PFSK-1 (cell line): Measurements from ENCODE around the gene CTSW.
A peak's percentile ranks its signal among the peaks of the same experiment; 100 is the strongest.

Experiments
- FOXP2 ChIP-seq: optimal IDR thresholded peaks from 2 replicates; pipeline ENCODE3; 2011; ENCODE audit warnings: borderline replicate concordance, control low read depth, inconsistent platforms; ENCODE audit not compliant: insufficient read depth; ENCODE audit errors: extremely low read length, extremely low read depth
- POLR2AphosphoS5 ChIP-seq: IDR thresholded peaks from 2 replicates; pipeline ENCODE4 v1.6.1; 2012; ENCODE audit warnings: low read depth, mild to moderate bottlenecking, control low read depth, low read length, moderate library complexity
- SIN3A ChIP-seq: IDR thresholded peaks from 2 replicates; pipeline ENCODE4 v1.6.1; 2012; ENCODE audit warnings: mild to moderate bottlenecking, low read length, moderate library complexity, borderline replicate concordance; ENCODE audit not compliant: insufficient read depth
- TAF1 ChIP-seq: IDR thresholded peaks from 2 replicates; pipeline ENCODE4 v1.6.1; 2012; ENCODE audit warnings: low read length, control low read depth, borderline replicate concordance; ENCODE audit not compliant: insufficient read depth
- TF ChIP-seq, protein P1 (sequence below), 2 experiments: IDR thresholded peaks; 2 replicates each; pipeline versions ENCODE4 v1.6.1 to v1.8.0; 2011 to 2012; ENCODE audit warnings: low read depth in 2 of 2, low read length in 2 of 2, control low read depth in 1 of 2, inconsistent platforms in 1 of 2, mild to moderate bottlenecking in 1 of 2, moderate library complexity in 1 of 2; ENCODE audit not compliant: insufficient read depth in 1 of 2

Gene CTSW

DNA sequence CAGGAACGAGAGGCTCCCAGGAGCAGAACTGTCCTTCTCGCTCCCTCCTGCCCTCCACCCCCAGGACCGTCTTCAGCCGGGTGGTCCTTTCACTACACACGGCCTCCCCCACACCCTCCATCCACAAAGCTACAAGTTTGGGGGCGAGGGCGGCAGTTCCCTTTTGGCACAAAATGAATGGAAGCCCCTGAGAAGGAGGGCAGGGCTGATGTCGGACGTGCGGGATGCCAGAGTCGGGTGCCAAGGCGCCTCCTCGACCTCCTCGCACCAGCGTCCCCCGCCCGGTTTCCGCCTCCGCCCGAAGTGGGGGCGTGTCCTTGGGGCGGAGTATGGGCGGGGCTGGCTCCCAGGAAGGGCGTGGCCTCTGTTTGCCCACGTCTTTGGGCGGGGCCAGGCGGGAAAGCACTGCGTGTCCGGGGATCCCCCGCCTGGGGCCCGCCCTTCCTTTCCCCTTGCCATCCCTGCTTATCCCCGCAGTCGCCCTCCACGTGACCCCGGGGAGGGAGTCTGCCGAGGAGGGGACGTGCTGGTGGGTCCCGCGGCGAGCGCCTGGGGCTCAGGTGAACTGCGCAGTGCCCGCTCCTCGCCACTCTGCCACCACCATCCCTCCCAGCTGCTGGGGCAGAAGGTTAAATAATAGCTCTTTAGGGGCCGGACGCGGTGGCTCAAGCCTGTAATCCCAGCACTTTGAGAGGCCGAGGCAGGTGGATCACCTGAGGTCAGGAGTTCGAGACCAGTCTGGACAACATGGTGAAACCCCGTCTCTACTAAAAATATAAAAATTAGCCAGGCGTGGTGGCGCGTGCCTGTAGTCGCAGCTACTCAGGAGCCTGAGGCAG is 6.1 kb upstream of the CTSW start:
- TF ChIP-seq POLR2AphosphoS5: peak; percentile 83
- 0 out of 2 replicates have a peak, but pooled peaks have one; percentile 11 for TF ChIP-seq SIN3A
- TF ChIP-seq TAF1: 0 out of 2 replicates have a peak, but pooled peaks have one; percentile 34
- TF ChIP-seq, protein P1, sequence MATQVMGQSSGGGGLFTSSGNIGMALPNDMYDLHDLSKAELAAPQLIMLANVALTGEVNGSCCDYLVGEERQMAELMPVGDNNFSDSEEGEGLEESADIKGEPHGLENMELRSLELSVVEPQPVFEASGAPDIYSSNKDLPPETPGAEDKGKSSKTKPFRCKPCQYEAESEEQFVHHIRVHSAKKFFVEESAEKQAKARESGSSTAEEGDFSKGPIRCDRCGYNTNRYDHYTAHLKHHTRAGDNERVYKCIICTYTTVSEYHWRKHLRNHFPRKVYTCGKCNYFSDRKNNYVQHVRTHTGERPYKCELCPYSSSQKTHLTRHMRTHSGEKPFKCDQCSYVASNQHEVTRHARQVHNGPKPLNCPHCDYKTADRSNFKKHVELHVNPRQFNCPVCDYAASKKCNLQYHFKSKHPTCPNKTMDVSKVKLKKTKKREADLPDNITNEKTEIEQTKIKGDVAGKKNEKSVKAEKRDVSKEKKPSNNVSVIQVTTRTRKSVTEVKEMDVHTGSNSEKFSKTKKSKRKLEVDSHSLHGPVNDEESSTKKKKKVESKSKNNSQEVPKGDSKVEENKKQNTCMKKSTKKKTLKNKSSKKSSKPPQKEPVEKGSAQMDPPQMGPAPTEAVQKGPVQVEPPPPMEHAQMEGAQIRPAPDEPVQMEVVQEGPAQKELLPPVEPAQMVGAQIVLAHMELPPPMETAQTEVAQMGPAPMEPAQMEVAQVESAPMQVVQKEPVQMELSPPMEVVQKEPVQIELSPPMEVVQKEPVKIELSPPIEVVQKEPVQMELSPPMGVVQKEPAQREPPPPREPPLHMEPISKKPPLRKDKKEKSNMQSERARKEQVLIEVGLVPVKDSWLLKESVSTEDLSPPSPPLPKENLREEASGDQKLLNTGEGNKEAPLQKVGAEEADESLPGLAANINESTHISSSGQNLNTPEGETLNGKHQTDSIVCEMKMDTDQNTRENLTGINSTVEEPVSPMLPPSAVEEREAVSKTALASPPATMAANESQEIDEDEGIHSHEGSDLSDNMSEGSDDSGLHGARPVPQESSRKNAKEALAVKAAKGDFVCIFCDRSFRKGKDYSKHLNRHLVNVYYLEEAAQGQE (IDR thresholded peaks at IDR 0.05; ENCODE audit: insufficient read depth in 1 of 2, low read depth in 2 of 2, low read length in 2 of 2): no peak
- TF ChIP-seq FOXP2: no peak

DNA sequence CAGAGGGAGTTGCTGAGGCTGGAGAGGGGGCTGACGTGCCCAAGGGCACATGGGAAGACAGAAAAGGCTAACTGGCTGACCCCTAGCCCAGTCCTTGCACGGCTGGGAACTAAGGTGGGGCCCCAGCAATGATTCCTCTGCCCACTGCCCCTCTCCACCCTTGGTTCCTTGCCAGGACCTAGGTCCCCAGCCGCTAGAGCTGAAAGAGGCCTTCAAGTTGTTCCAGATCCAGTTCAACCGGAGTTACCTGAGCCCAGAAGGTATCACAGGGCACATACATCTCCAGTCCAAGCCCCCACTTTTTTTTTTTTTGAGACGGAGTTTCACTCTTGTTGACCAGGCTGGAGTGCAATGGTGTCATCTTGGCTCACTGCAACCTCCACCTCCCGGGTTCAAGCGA is 390 bp downstream of the CTSW start:
- no peak for TF ChIP-seq POLR2AphosphoS5
- no peak for TF ChIP-seq TAF1
- no peak for TF ChIP-seq SIN3A
- TF ChIP-seq, protein P1 (IDR thresholded peaks at IDR 0.05; ENCODE audit: insufficient read depth in 1 of 2, low read depth in 2 of 2, low read length in 2 of 2): no peak
- no peak for TF ChIP-seq FOXP2

DNA sequence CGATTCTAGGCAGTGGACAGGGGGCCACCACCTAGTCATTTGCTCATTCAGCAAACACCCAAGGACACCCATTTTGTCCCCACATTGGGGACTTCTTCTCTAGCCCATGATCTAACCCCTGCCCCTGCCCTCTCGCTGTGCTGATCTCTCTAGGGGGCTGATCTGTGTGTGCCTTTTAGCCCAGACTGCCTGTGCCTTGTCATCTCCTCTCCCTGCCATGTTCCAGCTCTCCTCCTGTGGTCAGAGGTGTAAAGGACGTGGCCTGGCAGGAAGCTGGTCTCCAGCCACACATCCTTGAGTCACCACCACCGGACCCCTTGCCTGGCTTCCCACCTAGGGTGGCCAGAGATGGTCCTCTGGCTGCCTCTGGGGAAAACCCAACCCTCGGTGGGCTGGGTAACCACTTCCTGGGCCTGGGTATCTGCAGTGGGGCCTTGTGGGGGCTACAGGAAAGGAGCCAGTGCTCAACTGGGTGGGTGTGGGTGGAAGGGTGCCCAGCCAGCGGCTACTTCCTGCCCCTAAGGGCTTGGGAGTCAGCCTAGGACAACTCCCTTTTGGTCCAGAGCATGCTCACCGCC is 1.3 kb downstream of the CTSW start:
- TF ChIP-seq SIN3A (no peak), FOXP2 (no peak), POLR2AphosphoS5 (no peak), TAF1 (no peak)
- TF ChIP-seq, protein P1 (IDR thresholded peaks at IDR 0.05; ENCODE audit: insufficient read depth in 1 of 2, low read depth in 2 of 2, low read length in 2 of 2): no peak

DNA sequence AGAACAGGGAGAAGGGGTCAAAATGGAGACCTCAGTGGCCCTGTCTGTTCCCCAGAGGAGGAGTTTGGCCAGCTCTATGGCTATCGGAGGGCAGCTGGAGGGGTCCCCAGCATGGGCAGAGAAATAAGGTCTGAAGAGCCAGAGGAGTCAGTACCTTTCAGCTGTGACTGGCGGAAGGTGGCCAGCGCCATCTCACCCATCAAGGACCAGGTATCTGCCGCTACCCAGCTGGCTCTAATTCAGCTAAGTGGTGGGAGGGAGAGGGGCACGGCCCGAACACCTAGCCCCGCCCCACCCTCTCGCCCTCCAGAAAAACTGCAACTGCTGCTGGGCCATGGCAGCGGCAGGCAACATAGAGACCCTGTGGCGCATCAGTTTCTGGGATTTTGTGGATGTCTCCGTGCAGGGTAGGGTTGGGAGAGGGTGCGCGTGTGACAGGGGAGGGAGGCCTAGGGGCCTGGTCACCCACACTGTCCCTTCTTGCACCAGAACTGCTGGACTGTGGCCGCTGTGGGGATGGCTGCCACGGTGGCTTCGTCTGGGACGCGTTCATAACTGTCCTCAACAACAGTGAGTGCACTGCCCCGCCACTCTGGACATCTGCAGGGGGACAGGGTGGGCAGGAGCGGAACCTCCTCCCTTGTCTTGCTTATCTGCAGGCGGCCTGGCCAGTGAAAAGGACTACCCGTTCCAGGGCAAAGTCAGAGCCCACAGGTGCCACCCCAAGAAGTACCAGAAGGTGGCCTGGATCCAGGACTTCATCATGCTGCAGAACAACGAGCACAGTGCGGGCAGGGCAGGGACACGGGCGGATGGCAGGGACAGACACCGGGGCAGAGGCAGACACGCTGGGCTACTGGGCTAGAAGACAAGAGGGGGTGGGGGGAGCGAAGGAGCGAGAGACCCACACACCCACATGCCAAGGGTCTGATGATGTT is 2.8 kb downstream of the CTSW start:
- TF ChIP-seq POLR2AphosphoS5: no peak; the same call in 1 of the 2 replicates
- no peak for TF ChIP-seq SIN3A
- TF ChIP-seq FOXP2: no peak
- TF ChIP-seq, protein P1 (IDR thresholded peaks at IDR 0.05; ENCODE audit: insufficient read depth in 1 of 2, low read depth in 2 of 2, low read length in 2 of 2): no peak
- no peak for TF ChIP-seq TAF1
